ENCODE measurements around the gene LAMTOR3. TPM values are rescaled to one million over a fixed set of nuclear protein-coding genes. Genes with fewer than 3 reads are reported as not detected.

The LAMTOR3 gene
- total RNA-seq, 1 experiment from 2014 or later = 30.6 TPM

DNA sequence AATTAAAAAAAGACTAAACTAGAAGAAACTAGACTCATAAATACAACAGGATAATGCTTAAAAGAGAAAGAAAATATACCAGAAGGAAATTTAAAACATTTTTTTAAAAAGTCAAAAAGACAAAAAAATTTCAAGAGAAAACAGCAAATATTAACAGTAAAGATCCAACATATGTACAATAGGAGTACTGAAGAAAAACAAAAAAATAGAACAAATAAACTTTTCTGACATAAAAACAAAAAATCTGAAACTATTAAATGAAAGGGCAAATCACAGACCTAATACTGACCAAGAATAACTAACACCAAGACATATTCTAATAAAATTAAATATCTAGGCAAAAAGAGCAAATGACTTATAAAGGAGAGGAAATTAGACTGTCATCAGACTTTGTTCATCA lies 40.7 kb upstream of the LAMTOR3 start:
- Mint-ChIP-seq H3K9me3 (peaks cover 6 to 15% of the 10 kb centered on the region in 2 experiments), H3K27me3 (ENCODE audit: low read depth) (no peaks in the 10 kb centered on the region), H3K4me1 (no peaks in the 10 kb centered on the region), H3K27ac (no peak overlapping the region), H3K36me3 (ENCODE audit: insufficient read depth in 1 of 3, low read depth in 3 of 3) (peaks cover 24 to 41% (median 32%) of the 10 kb centered on the region in 3 experiments), H3K4me3 (no peak overlapping the region)
- no peak overlapping the region for H2BK20ac ChIP-seq (ENCODE audit: low read depth, low read length, poor library complexity, severe bottlenecking)
- H3K4ac ChIP-seq (ENCODE audit: low read depth, low read length) = no peak overlapping the region
- DNase-seq = no peak
- no peak overlapping the region for H3K27ac ChIP-seq (ENCODE audit: insufficient read length, low read depth, low read length)
- H3K79me1 ChIP-seq (ENCODE audit: insufficient read depth, low read depth, low read length, poor library complexity, severe bottlenecking) = peaks cover 2% of the 10 kb centered on the region
- H4K91ac ChIP-seq (ENCODE audit: insufficient read length, low read depth, low read length) = no peak overlapping the region
- H3K9ac ChIP-seq (ENCODE audit: extremely low read depth, insufficient read length, low read length) = no peak overlapping the region
- no peak overlapping the region for H2BK120ac ChIP-seq (ENCODE audit: low read depth, low read length, poor library complexity, severe bottlenecking)
- H3K27me3 ChIP-seq (ENCODE audit: insufficient read depth, low read length) = no peaks in the 10 kb centered on the region
- no peak for TF ChIP-seq CTCF (conservative IDR thresholded peaks at IDR 0.05)
- no peak overlapping the region for H2BK15ac ChIP-seq (ENCODE audit: low read depth, low read length)
- H4K20me1 ChIP-seq (ENCODE audit: control insufficient read depth, insufficient read depth, insufficient read length) = no peaks in the 10 kb centered on the region
- H2BK12ac ChIP-seq (ENCODE audit: insufficient read length, low read depth, low read length) = no peak overlapping the region
- H3K4me2 ChIP-seq (ENCODE audit: insufficient read depth, insufficient read length, low read length) = no peak overlapping the region
- H4K8ac ChIP-seq (replicated peaks; ENCODE audit: insufficient read length, low read depth, low read length) = no peak overlapping the region
- H3K18ac ChIP-seq (ENCODE audit: insufficient read length, low read depth, low read length) = no peak overlapping the region
- H3K79me2 ChIP-seq (ENCODE audit: insufficient read depth, low read length) = peaks cover 9% of the 10 kb centered on the region; the same call in 1 of the 2 replicates
- no peaks in the 10 kb centered on the region for H3K9me3 ChIP-seq (ENCODE audit: control insufficient read depth, low read depth, low read length)
- H3K23ac ChIP-seq (ENCODE audit: insufficient read length, low read depth, low read length) = no peak overlapping the region
- H4K5ac ChIP-seq (ENCODE audit: insufficient read length, low read depth, low read length) = no peak overlapping the region
- H3K23me2 ChIP-seq (ENCODE audit: insufficient read length, low read depth, low read length, poor library complexity, severe bottlenecking) = no peaks in the 10 kb centered on the region
- H2AK5ac ChIP-seq (ENCODE audit: insufficient read length, low read length) = no peak overlapping the region
- H3K14ac ChIP-seq (ENCODE audit: insufficient read depth, low read length) = no peak overlapping the region
- no peaks in the 10 kb centered on the region for H3K4me1 ChIP-seq (ENCODE audit: insufficient read depth, low read length)
- no peak overlapping the region for H2BK5ac ChIP-seq (ENCODE audit: insufficient read length, low read length)
- no peak overlapping the region for H3K56ac ChIP-seq (ENCODE audit: insufficient read length, low read depth, low read length)
- H3T11ph ChIP-seq (ENCODE audit: low read length) = no peak overlapping the region
- no peak overlapping the region for H2AFZ ChIP-seq (ENCODE audit: low read length)

Measured in H9 (cell line).